Hematopoietic multipotent progenitor cell treated with erythropoietin and hydrocortisone succinate and interleukin-3 and kit ligand, for 4 days (in vitro differentiated cells): Measurements from ENCODE around the gene AKAP1.
A peak's percentile ranks its signal among the peaks of the same experiment; 100 is the strongest.

ENCODE experiments used
- DNase-seq: peaks from one replicate; pipeline ENCODE4 v3.0.0-alpha.2; 2015

The AKAP1 gene

GRCh38 chr17:57107498-57108101 lies 22.6 kb downstream of the AKAP1 start:
- DNase-seq: no peak

GRCh38 chr17:57108671-57109392 lies 23.8 kb downstream of the AKAP1 start:
- DNase-seq: no peak

- no peak for DNase-seq
Observed at GRCh38 chr17:57109393-57110151, 24.5 kb downstream of the AKAP1 start.

DNA sequence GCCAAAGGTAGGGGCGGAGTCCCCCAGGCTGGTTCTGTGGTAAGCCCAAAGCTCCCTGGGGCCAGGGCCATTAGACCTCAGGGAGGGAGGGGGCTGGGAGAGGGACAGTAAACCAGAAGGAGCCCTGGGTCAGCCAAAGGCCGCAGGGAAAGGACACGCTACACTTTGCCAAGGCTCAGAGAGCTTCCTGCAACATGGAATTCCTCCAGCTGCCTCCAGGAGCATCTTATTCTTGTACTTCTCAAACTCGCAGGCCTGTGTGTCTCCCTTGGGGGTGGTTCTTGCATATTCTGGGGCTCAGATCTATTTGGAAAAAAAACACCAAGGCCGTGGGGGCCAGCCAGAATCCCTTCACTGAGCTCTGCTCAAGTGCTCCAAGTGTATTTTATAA lies 25.1 kb downstream of the AKAP1 start:
- DNase-seq: no peak

- peak; percentile 79 for DNase-seq
Observed at GRCh38 chr17:57110579-57111325, 25.7 kb downstream of the AKAP1 start.

DNA sequence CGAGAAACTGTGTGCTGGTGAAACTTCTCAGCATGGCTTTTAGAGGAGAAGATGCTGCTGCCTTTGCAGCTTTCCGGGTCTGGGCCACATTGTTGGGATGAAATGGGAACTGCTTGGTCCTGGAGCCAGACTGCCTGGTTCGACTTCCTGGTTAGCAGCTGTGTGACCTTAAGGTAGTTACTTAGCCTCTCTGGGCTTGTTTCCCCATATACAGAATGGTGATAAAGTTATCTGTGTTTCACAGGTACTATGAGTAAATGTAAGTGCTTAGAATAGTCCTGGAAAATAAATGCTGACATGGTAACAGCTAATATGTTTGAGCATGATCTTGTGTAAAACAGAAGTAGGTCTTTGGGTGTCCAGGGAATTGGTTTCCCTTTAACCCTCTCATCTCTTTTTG lies 26.3 kb downstream of the AKAP1 start:
- DNase-seq: no peak

DNA sequence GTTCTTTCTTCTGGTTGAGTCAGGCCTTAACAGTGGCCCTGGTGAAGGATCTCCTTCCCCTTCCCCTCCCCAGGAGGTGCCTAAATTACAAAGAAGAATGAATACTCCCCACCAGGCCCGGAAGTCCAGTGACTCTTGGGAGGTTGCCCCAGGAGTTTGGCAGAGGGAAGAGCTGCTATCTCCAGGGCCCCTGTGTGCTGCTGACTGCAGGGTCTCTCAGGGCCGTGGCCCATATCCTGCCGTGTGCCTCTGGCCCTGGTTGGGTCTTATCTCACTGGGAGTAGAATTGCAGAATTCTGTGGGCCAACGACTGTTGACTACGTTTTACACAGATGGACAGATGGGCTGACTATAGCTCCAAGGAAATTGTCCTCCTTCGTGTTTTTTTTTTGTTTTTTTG lies 28.0 kb downstream of the AKAP1 start:
- DNase-seq: peak; percentile 58

- no peak for DNase-seq
Observed at GRCh38 chr17:57113656-57114055, 28.6 kb downstream of the AKAP1 start.

DNA sequence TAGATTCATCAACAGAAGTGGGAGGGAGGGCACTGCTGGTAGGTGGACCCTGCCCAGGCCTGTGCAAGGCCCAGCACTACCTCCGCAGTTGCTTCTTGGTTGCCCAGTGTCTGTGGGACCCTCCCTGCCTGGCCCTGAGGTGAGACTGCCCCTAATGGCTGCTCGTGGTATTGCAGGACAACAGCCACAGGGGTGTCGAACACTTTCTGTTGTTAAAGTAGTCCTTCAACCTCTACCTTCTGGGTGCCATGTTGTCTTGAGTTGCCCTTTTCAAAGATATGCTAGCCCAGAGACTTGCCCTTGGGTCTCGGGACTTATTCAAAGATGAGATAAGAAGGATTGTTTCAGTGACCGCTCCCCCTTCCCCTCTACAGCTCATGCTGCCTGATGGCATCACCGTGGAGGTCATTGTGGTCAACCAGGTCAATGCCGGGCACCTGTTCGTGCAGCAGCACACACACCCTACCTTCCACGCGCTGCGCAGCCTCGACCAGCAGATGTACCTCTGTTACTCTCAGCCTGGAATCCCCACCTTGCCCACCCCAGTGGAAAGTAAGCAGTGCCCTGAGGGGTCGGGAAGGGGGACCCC lies 29.1 kb downstream of the AKAP1 start:
- DNase-seq: peak; percentile 73

GRCh38 chr17:57115377-57115776 lies 30.3 kb downstream of the AKAP1 start:
- no peak for DNase-seq

DNA sequence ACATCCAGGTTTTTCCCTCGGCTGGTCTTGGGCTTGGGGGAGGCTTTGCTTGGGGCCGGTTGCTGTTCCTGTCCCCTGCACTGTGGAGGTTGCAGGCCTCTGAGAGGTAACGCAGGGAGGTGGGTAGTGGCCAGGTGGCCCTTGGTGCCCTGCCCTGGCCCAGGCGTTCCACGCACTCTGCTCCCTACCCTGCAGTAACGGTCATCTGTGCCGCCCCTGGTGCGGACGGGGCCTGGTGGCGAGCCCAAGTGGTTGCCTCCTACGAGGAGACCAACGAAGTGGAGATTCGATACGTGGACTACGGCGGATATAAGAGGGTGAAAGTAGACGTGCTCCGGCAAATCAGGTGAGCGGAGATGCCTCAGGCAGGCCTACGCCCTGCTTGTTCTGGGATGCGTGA lies 30.9 kb downstream of the AKAP1 start:
- DNase-seq: no peak

GRCh38 chr17:57117798-57118197 lies 32.8 kb downstream of the AKAP1 start:
- no peak for DNase-seq

DNA sequence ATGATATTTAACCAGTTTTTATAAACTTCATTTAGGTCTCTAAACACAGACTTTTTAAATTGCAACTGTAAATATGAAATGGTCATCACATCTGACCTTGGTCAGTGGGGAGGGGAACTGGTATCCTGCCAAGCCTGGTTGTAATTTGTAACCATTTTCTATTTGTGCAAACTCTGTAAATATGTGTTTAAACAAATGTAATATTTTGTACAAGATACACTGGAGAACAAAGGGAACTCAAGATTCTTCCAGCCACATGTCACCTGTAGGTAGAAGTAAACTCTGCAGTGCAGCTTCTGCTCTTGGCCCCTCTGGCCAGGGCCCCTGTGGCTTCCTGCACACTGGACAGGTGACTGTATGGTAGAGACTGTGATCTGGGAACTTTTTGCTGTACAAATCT lies 35.8 kb downstream of the AKAP1 start:
- DNase-seq: no peak

DNA sequence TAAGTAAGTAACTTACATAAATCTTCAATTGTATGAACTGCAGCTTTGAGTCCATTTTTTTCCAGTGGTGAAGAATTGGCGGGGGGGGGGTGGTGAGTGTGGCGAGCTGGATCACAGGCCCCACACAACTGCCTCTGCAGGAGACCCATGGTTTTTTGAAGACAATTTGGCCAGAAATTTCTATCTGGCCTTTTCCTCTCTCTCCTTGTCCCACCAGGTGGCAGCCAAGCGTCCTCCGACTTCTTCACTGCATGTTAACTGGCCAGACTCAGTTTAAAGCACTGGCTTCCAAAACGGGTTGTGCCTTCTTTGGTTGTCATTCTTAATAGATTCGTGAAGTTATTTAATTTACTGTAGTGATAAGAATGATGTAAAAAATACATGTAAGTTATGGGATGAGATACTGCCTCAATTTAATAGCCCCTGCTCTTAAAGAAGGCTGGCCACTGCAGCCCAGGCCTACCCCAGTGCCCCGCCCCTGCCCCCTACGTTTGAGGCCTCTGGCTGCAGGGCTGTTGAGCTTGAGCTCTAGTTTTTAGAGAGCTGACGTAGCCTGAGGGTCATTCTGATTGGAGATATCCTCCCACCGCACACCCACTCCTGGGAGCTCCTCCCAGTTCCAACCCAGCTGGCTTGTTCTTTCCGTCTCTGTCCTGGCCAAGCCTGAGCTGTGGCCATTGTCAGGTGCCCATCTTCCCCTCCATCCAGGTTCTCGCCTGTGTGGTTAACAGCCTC lies 36.4 kb downstream of the AKAP1 start:
- DNase-seq: peak; percentile 73

DNA sequence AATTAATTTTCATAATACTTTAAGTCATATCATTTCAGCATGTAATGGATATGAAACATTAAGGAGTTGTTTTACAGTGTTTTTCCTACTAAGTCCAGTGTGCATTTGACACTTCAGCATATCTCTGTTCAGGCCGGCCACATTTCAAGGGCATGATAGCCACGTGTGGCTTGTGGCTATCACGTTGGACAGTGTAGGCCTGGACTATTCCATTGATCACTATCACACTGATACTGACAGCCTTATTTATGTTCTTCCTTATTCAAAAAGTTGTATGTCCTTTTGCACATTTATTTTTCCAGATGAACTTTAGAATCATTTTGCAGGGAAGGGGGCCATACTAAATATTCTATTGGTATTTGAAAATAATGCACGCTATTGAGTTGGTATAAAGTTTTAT lies 39.0 kb downstream of the AKAP1 start:
- DNase-seq: no peak

DNA sequence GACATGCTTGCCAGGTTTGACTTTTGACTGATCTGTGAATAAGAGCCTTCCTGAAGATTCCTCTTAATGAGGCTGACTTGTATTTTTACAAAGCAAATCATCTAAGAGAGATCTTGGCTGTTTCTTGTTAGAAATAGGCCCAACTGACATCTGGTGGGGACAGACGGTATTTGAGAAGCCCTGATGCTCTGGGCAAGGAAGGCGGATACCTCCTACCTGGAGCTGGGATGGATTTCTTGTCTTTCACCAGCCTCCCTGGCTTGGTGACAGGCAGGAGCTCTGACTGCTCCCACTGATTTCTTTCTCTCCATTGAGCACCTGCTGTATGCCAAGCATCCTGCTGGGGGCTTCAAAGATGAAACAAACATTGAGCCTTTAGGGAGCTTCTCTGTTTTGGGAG lies 40.4 kb downstream of the AKAP1 start:
- DNase-seq: no peak

DNA sequence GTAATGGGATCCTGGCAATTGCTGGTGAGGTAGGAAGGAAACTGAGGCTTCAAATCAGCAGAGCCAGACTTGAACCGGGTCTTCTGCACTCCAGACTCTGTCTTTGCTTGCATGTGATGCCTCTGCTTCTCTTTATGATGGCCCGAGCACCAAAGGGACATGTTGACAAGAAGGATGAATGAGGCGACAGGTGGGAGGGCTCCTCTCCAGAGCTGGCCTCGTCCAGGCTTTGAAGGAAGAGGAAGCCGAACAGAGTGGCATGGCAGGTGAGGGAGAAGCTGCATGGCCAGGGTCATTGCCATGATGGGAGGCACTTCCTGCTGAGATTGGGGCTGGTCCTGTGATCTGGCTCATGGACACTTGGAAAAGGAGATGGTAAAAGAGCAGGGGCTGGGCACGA lies 40.8 kb downstream of the AKAP1 start:
- DNase-seq: no peak

DNA sequence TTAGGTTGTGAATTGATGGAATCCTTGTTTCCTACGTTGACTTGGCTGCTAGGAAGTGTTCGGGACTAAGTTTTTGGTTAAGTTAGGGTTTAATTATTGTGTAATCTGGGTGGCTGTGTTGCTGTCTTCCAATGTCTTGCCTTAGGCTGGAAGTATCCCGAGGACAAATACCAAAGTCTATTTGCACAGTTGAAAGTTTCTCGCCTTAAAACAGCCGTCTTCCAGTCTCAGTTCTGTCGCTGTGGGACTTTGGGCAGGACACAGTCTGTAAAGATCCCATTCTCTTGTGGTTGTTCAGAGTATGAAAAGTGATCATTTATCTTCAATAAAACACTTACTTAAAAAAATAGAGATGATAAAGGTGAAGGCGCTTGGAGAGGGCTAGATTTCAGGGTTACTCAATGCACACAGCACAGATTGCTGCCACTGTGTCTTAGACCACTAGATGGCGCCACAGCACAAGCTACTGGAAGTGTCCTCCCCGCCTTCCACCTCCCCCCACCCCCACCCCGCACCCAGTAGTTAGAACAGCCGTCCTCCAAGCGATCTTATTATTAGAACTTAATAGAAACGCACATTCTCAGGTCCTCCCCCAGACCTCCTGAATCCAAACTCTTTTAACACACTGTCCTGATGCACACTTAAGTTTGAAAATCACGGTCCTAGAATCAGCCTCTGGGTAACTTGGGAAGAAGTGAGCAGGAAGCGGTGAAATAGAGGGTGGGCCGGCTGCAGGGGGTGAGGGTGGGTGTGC lies 45.8 kb downstream of the AKAP1 start:
- peak; percentile 87 for DNase-seq

DNA sequence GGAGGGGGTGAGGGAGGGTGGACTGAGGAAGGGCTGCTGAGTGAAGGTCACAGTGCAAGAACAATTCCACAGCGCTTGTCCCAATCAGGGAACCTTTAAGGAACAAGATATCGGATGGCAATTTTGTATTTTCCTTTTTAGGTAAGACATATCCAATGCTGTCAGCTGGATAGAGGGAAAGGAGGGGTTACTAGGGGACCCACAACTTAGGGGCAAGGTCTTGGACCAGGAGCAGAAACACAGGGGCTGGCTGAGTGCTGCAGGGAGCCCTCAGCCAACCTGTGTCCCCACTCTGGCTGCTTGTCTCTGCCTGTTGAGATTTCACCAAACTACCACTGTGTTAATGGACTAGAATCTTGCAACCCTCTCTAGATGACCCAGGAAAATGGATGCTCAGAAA lies 47.6 kb downstream of the AKAP1 start:
- DNase-seq: no peak

- no peak for DNase-seq
Observed at GRCh38 chr17:57133486-57133885, 48.4 kb downstream of the AKAP1 start.

- no peak for DNase-seq
Observed at GRCh38 chr17:57135026-57135788, 50.2 kb downstream of the AKAP1 start.
